ENCODE results near the gene FUT8.

Gene FUT8

GRCh38 chr14:65412032-65412846, at the start of gene FUT8:
TSS of gene FUT8 (plus strand) at chr14:65412730. CDS start at chr14:65561564, 148,834 bp downstream.
- Mint-ChIP-seq H3K36me3 (peaks cover 2% of the 10 kb centered on the region), H3K4me3 (peak within 1 kb of the TSS; percentile 89), H3K9me3 (no peaks in the 10 kb centered on the region), H3K4me1 (peaks cover 17% of the 10 kb centered on the region), H3K27ac (peak within 1 kb of the TSS; percentile 87), H3K27me3 (no peaks in the 10 kb centered on the region)
- DNase-seq (ENCODE audit: low spot score in 2 of 2) (peak; percentile 86 to 97), ATAC-seq (ENCODE audit: low read depth) (peak; percentile 86)

- DNase-seq (ENCODE audit: low spot score in 2 of 2) (no peak), ATAC-seq (ENCODE audit: low read depth) (peak; percentile 35)
- peaks cover 16% of the 10 kb centered on the region for H3K4me1 Mint-ChIP-seq
- H3K4me3 Mint-ChIP-seq: no peak overlapping the region
- H3K9me3 Mint-ChIP-seq: no peaks in the 10 kb centered on the region
- no peak overlapping the region for H3K27ac Mint-ChIP-seq
- no peaks in the 10 kb centered on the region for H3K36me3 Mint-ChIP-seq
- no peaks in the 10 kb centered on the region for H3K27me3 Mint-ChIP-seq
Observed at GRCh38 chr14:65366802-65367565, 45.5 kb upstream of the FUT8 start.

- Mint-ChIP-seq H3K9me3 (no peaks in the 10 kb centered on the region), H3K4me3 (no peak overlapping the region), H3K27me3 (no peaks in the 10 kb centered on the region), H3K27ac (no peak overlapping the region), H3K4me1 (peaks cover 24% of the 10 kb centered on the region), H3K36me3 (no peaks in the 10 kb centered on the region)
- ATAC-seq (ENCODE audit: low read depth) (no peak), DNase-seq (ENCODE audit: low spot score in 2 of 2) (no peak)
Observed at GRCh38 chr14:65369560-65369959, 43.0 kb upstream of the FUT8 start.

- Mint-ChIP-seq H3K27me3 (no peaks in the 10 kb centered on the region), H3K4me3 (peak overlapping the region; percentile 12), H3K9me3 (no peaks in the 10 kb centered on the region), H3K36me3 (no peaks in the 10 kb centered on the region), H3K4me1 (peaks cover 24% of the 10 kb centered on the region), H3K27ac (no peak overlapping the region)
- DNase-seq (ENCODE audit: low spot score in 2 of 2) (no peak), ATAC-seq (ENCODE audit: low read depth) (no peak)
Observed at GRCh38 chr14:65370801-65371248, 41.7 kb upstream of the FUT8 start.

GRCh38 chr14:65371784-65372183, 40.7 kb upstream of the FUT8 start:
- H3K27ac Mint-ChIP-seq: no peak overlapping the region

GRCh38 chr14:65373016-65373670, 39.4 kb upstream of the FUT8 start:
- peaks cover 20% of the 10 kb centered on the region for H3K4me1 Mint-ChIP-seq
- H3K4me3 Mint-ChIP-seq: peak overlapping the region; percentile 62
- H3K27me3 Mint-ChIP-seq: no peaks in the 10 kb centered on the region
- no peaks in the 10 kb centered on the region for H3K36me3 Mint-ChIP-seq
- H3K9me3 Mint-ChIP-seq: no peaks in the 10 kb centered on the region
- peak overlapping the region; percentile 79 for H3K27ac Mint-ChIP-seq
- no peak for DNase-seq (ENCODE audit: low spot score in 2 of 2)
- ATAC-seq (ENCODE audit: low read depth): no peak

More at GRCh38 chr14:65371784-65372183, 40.7 kb upstream of the FUT8 start:
- DNase-seq (ENCODE audit: low spot score in 2 of 2) (no peak), ATAC-seq (ENCODE audit: low read depth) (no peak)
- no peaks in the 10 kb centered on the region for H3K36me3 Mint-ChIP-seq
- H3K9me3 Mint-ChIP-seq: no peaks in the 10 kb centered on the region
- no peaks in the 10 kb centered on the region for H3K27me3 Mint-ChIP-seq
- no peak overlapping the region for H3K4me3 Mint-ChIP-seq
- H3K4me1 Mint-ChIP-seq: peaks cover 23% of the 10 kb centered on the region

- Mint-ChIP-seq H3K4me1 (peaks cover 20% of the 10 kb centered on the region), H3K4me3 (no peak overlapping the region), H3K27me3 (no peaks in the 10 kb centered on the region), H3K36me3 (no peaks in the 10 kb centered on the region), H3K9me3 (no peaks in the 10 kb centered on the region), H3K27ac (no peak overlapping the region)
- DNase-seq (ENCODE audit: low spot score in 2 of 2) (no peak), ATAC-seq (ENCODE audit: low read depth) (no peak)
Observed at GRCh38 chr14:65373671-65374039, 38.9 kb upstream of the FUT8 start.

GRCh38 chr14:65377576-65377975, 35.0 kb upstream of the FUT8 start:
- H3K27me3 Mint-ChIP-seq: no peaks in the 10 kb centered on the region
- peak; percentile 26 for ATAC-seq (ENCODE audit: low read depth)

GRCh38 chr14:65382586-65382985, 29.9 kb upstream of the FUT8 start:
- Mint-ChIP-seq H3K4me3 (no peak overlapping the region), H3K27ac (no peak overlapping the region), H3K36me3 (peaks cover 2% of the 10 kb centered on the region), H3K4me1 (peaks cover 14% of the 10 kb centered on the region), H3K27me3 (no peaks in the 10 kb centered on the region), H3K9me3 (peaks cover 3% of the 10 kb centered on the region)
- ATAC-seq (ENCODE audit: low read depth): no peak
- DNase-seq (ENCODE audit: low spot score in 2 of 2): no peak

More at GRCh38 chr14:65377576-65377975, 35.0 kb upstream of the FUT8 start:
- peaks cover 2% of the 10 kb centered on the region for H3K36me3 Mint-ChIP-seq
- no peak overlapping the region for H3K27ac Mint-ChIP-seq
- no peak overlapping the region for H3K4me3 Mint-ChIP-seq
- peaks cover 21% of the 10 kb centered on the region for H3K4me1 Mint-ChIP-seq
- no peak for DNase-seq (ENCODE audit: low spot score in 2 of 2)
- peaks cover 3% of the 10 kb centered on the region for H3K9me3 Mint-ChIP-seq

- Mint-ChIP-seq H3K9me3 (no peaks in the 10 kb centered on the region), H3K27me3 (no peaks in the 10 kb centered on the region), H3K4me1 (peaks cover 2% of the 10 kb centered on the region), H3K27ac (no peak overlapping the region), H3K4me3 (no peak overlapping the region), H3K36me3 (no peaks in the 10 kb centered on the region)
- ATAC-seq (ENCODE audit: low read depth) (no peak), DNase-seq (ENCODE audit: low spot score in 2 of 2) (no peak)
Observed at GRCh38 chr14:65387171-65387570, 25.4 kb upstream of the FUT8 start.

GRCh38 chr14:65387628-65388027, 24.9 kb upstream of the FUT8 start:
- H3K4me3 Mint-ChIP-seq: no peak overlapping the region
- H3K27ac Mint-ChIP-seq: no peak overlapping the region
- ATAC-seq (ENCODE audit: low read depth) (no peak), DNase-seq (ENCODE audit: low spot score in 2 of 2) (no peak)
- no peaks in the 10 kb centered on the region for H3K9me3 Mint-ChIP-seq
- H3K27me3 Mint-ChIP-seq: no peaks in the 10 kb centered on the region
- H3K4me1 Mint-ChIP-seq: peaks cover 2% of the 10 kb centered on the region
- no peaks in the 10 kb centered on the region for H3K36me3 Mint-ChIP-seq

GRCh38 chr14:65392296-65392695, 20.2 kb upstream of the FUT8 start:
- Mint-ChIP-seq H3K27ac (no peak overlapping the region), H3K4me1 (peaks cover 12% of the 10 kb centered on the region), H3K4me3 (no peak overlapping the region), H3K36me3 (peaks cover 11% of the 10 kb centered on the region), H3K27me3 (no peaks in the 10 kb centered on the region), H3K9me3 (peaks cover 10% of the 10 kb centered on the region)
- no peak for DNase-seq (ENCODE audit: low spot score in 2 of 2)
- no peak for ATAC-seq (ENCODE audit: low read depth)

GRCh38 chr14:65396082-65396910, 16.2 kb upstream of the FUT8 start:
- Mint-ChIP-seq H3K4me3 (no peak overlapping the region), H3K27ac (peak overlapping the region; percentile 80), H3K4me1 (peaks cover 12% of the 10 kb centered on the region), H3K27me3 (no peaks in the 10 kb centered on the region), H3K36me3 (peaks cover 11% of the 10 kb centered on the region), H3K9me3 (peaks cover 10% of the 10 kb centered on the region)
- peak; percentile 71 for ATAC-seq (ENCODE audit: low read depth)
- DNase-seq (ENCODE audit: low spot score in 2 of 2): no peak
